B cell (primary cell): ENCODE data around the gene DDO. TPM values are rescaled to one million over a fixed set of nuclear protein-coding genes. Genes with fewer than 3 reads are reported as not detected.

Source experiments
- ATAC-seq: fragments of 200-7000 bp; cut with Tn5 transposase; one replicate; pipeline ENCODE4 v1.10.0; 2021; ENCODE audit warnings: low read depth, mild to moderate bottlenecking, moderate number of reproducible peaks, moderate library complexity
- CTCF ChIA-PET: fragments of 350-600 bp; sonication (Branson Sonifier 250); formaldehyde crosslinking; loops from one replicate; lab custom pipeline; 2021; ENCODE audit warnings: antibody characterized with exemption, inconsistent platforms; lab: Charles Lee
- POLR2A ChIA-PET: fragments of 350-600 bp; sonication (Branson Sonifier 250); formaldehyde crosslinking; loops from one replicate; lab custom pipeline; 2021; ENCODE audit warnings: antibody characterized with exemption; lab: Charles Lee
- DNase-seq: peaks from one replicate; pipeline ENCODE4 v3.0.0; 2013
- H2AFZ ChIP-seq: 2 replicates; pipeline ENCODE4 v1.6.1; 2012; ENCODE audit warnings: mild to moderate bottlenecking, low read depth, low read length; ENCODE audit not compliant: insufficient read depth, poor library complexity, severe bottlenecking
- H3K27ac ChIP-seq, 2 donors: 1 replicate in 1 of 2; 2 replicates in 1 of 2; pipeline ENCODE4 v1.5.1; 2012 to 2013; ENCODE audit warnings: low read length in 2 of 2, mild to moderate bottlenecking in 2 of 2, moderate library complexity in 1 of 2
- H3K27me3 ChIP-seq, 4 experiments: fragments of 200-600 bp in 1 of 4; sonication (generic) in 1 of 4; replicated peaks in 1 of 4; 1 replicate in 2 of 4; 2 replicates in 2 of 4; pipeline versions ENCODE4 v1.6.1 to v1.7.0; 2013 to 2016; ENCODE audit warnings: low read length in 3 of 4, mild to moderate bottlenecking in 2 of 4, mixed read lengths in 1 of 4, moderate library complexity in 1 of 4; ENCODE audit not compliant: insufficient read depth in 4 of 4, control insufficient read depth in 3 of 4; ENCODE audit errors: control extremely low read depth in 1 of 4
- H3K36me3 ChIP-seq, 2 experiments: replicated peaks in 1 of 2; 1 replicate in 1 of 2; 2 replicates in 1 of 2; pipeline versions ENCODE4 v1.6.1 to v1.7.1; 2013; ENCODE audit warnings: low read length in 1 of 2; ENCODE audit not compliant: insufficient read depth in 2 of 2, control insufficient read depth in 1 of 2; ENCODE audit errors: control extremely low read depth in 1 of 2, extremely low read depth in 1 of 2
- H3K4me1 ChIP-seq, 2 donors: fragments of 200-600 bp in 1 of 2; sonication (generic) in 1 of 2; 1 replicate in 1 of 2; 2 replicates in 1 of 2; pipeline versions ENCODE4 v1.5.1 to v1.6.1; 2013 to 2017; ENCODE audit warnings: low read length in 2 of 2; ENCODE audit not compliant: control insufficient read depth in 2 of 2, insufficient read depth in 2 of 2
- H3K4me2 ChIP-seq: replicated peaks from 2 replicates; pipeline ENCODE3; 2012; ENCODE audit warnings: mild to moderate bottlenecking, low read depth, low read length; ENCODE audit not compliant: poor library complexity, severe bottlenecking
- H3K4me3 ChIP-seq, 5 experiments: fragments of 200-600 bp in 1 of 5; sonication (generic) in 1 of 5; 1 replicate in 3 of 5; 2 replicates in 2 of 5; pipeline versions ENCODE4 v1.5.1 to v1.7.0; 2011 to 2016; ENCODE audit warnings: low read length in 4 of 5, mild to moderate bottlenecking in 4 of 5, low read depth in 2 of 5, control low read depth in 1 of 5, moderate library complexity in 1 of 5; ENCODE audit not compliant: insufficient read depth in 1 of 5; ENCODE audit errors: control extremely low read depth in 1 of 5, extremely low read depth in 1 of 5
- H3K79me2 ChIP-seq: fragments of 200-600 bp; sonication (generic); one replicate; pipeline ENCODE4 v1.6.0; 2016; ENCODE audit warnings: low read length; ENCODE audit not compliant: control insufficient read depth, insufficient read depth
- H3K9ac ChIP-seq: fragments of 200-600 bp; sonication (generic); 2 replicates; pipeline ENCODE4 v1.6.1; 2017; ENCODE audit warnings: mild to moderate bottlenecking, low read length, moderate library complexity
- H3K9me3 ChIP-seq, 3 donors: one replicate each; pipeline versions ENCODE4 v1.6.1 to v1.7.1; 2013; ENCODE audit warnings: low read length in 2 of 3; ENCODE audit not compliant: control insufficient read depth in 2 of 3, insufficient read depth in 1 of 3; ENCODE audit errors: control extremely low read depth in 1 of 3
- H4K20me1 ChIP-seq: 2 replicates; pipeline ENCODE4 v1.6.0; 2012; ENCODE audit warnings: mild to moderate bottlenecking, low read length; ENCODE audit not compliant: insufficient read depth, control insufficient read depth, poor library complexity, severe bottlenecking
- H3K27ac Mint-ChIP-seq: one replicate; pipeline ENCODE4 v1.8.0; 2021; ENCODE audit warnings: mixed read lengths
- H3K27me3 Mint-ChIP-seq: one replicate; pipeline ENCODE4 v1.8.0; 2021; ENCODE audit warnings: mixed read lengths
- H3K4me1 Mint-ChIP-seq: one replicate; pipeline ENCODE4 v1.8.0; 2021; ENCODE audit warnings: mixed read lengths
- H3K4me3 Mint-ChIP-seq: one replicate; pipeline ENCODE4 v1.8.0; 2021; ENCODE audit warnings: mixed read lengths
- H3K9me3 Mint-ChIP-seq: one replicate; pipeline ENCODE4 v1.8.0; 2022; ENCODE audit warnings: mixed read lengths; ENCODE audit not compliant: insufficient read depth
- EZH2 ChIP-seq: IDR thresholded peaks from 2 replicates; pipeline ENCODE4 v1.6.1; 2012; ENCODE audit warnings: borderline replicate concordance, low read depth, mild to moderate bottlenecking, moderate library complexity, low read length; ENCODE audit not compliant: insufficient read depth, poor library complexity, severe bottlenecking
- WGBS: methylation state at CpG from one replicate; pipeline ENCODE4 v1.1.5; 2013; ENCODE audit warnings: missing lambda C conversion rate; ENCODE audit not compliant: insufficient coverage; 5-methylcytosine and 5-hydroxymethylcytosine counted together
- intact Hi-C: fragments of 100-400 bp; cut with micrococcal nuclease; formaldehyde crosslinking; loops from one replicate; pipeline ENCODE4 v1.10.0; 2022
- polyA plus RNA-seq: library from polyadenylated mRNA; depleted of rRNA; stranded (reverse); fragments of >200 nt; gene quantifications from 2 replicates; pipeline ENCODE4 v1.2.3, GENCODE V29; 2012
- total RNA-seq, 2 donors: library from RNA; stranded (reverse); fragments of 120-200 nt in 1 of 2; gene quantifications; 1 replicate in 1 of 2; 2 replicates in 1 of 2; pipeline versions ENCODE4 v1.2.3 to v1.2.4, GENCODE V29; 2013 to 2022
- TF ChIP-seq, protein P1 (sequence below): fragments of 200-600 bp; IDR thresholded peaks from one replicate; pipeline ENCODE4 v1.8.0; 2022; ENCODE audit warnings: antibody characterized with exemption, mild to moderate bottlenecking

The DDO gene
- total and polyA plus RNA-seq, 2 donors (not counting 1 experiment from before 2014, with no cell fraction given) = not detected

- ChIA-PET CTCF (interaction anchor here (0.8 kb wide), 1 partner anchor 359 kb away, joined by 3 read pairs; no protein-coding TSS in a partner anchor), POLR2A (no interaction called here)
- 94% methylated on average over 3 of the region's 4 CpGs for WGBS
- Mint-ChIP-seq H3K9me3 (no peaks in the 10 kb centered on the region), H3K27me3 (peaks cover 6% of the 10 kb centered on the region), H3K4me3 (no peak overlapping the region), H3K27ac (no peak overlapping the region), H3K4me1 (no peaks in the 10 kb centered on the region)
- Histone ChIP-seq H3K27ac (no peak overlapping the region), H3K4me2 (no peak overlapping the region), H3K9ac (no peak overlapping the region), H3K4me3 (no peak overlapping the region), H3K27me3 (peaks cover 0 to 5% (median 0%) of the 10 kb centered on the region in 4 experiments), H3K9me3 (no peaks in the 10 kb centered on the region), H3K4me1 (no peaks in the 10 kb centered on the region), H2AFZ (no peak overlapping the region), H3K79me2 (no peaks in the 10 kb centered on the region), H3K36me3 (no peaks in the 10 kb centered on the region), H4K20me1 (no peaks in the 10 kb centered on the region)
- DNase-seq (no peak), ATAC-seq (no peak)
- TF ChIP-seq EZH2 = no peak
- TF ChIP-seq, protein P1, sequence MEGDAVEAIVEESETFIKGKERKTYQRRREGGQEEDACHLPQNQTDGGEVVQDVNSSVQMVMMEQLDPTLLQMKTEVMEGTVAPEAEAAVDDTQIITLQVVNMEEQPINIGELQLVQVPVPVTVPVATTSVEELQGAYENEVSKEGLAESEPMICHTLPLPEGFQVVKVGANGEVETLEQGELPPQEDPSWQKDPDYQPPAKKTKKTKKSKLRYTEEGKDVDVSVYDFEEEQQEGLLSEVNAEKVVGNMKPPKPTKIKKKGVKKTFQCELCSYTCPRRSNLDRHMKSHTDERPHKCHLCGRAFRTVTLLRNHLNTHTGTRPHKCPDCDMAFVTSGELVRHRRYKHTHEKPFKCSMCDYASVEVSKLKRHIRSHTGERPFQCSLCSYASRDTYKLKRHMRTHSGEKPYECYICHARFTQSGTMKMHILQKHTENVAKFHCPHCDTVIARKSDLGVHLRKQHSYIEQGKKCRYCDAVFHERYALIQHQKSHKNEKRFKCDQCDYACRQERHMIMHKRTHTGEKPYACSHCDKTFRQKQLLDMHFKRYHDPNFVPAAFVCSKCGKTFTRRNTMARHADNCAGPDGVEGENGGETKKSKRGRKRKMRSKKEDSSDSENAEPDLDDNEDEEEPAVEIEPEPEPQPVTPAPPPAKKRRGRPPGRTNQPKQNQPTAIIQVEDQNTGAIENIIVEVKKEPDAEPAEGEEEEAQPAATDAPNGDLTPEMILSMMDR = no peak
- intact Hi-C loops = no loop called here
These were observed 16.6 kb downstream of the DDO start for GRCh38 chr6:110398778-110399177.

GRCh38 chr6:110395221-110395620 lies 20.2 kb downstream of the DDO start:
- H3K79me2 ChIP-seq = no peaks in the 10 kb centered on the region
- H3K27me3 ChIP-seq = peaks cover 0 to 5% (median 0%) of the 10 kb centered on the region in 4 experiments
- H3K9me3 Mint-ChIP-seq = no peaks in the 10 kb centered on the region
- intact Hi-C loops = no loop called here
- 57% methylated on average over 3 of the region's 4 CpGs for WGBS
- no peak overlapping the region for H3K9ac ChIP-seq
- no peak overlapping the region for H3K27ac ChIP-seq
- H3K27me3 Mint-ChIP-seq = no peaks in the 10 kb centered on the region
- H3K4me3 Mint-ChIP-seq = no peak overlapping the region
- no peaks in the 10 kb centered on the region for H3K4me1 ChIP-seq
- no peaks in the 10 kb centered on the region for H3K4me1 Mint-ChIP-seq
- H3K4me2 ChIP-seq = no peak overlapping the region
- no peaks in the 10 kb centered on the region for H3K9me3 ChIP-seq
- TF ChIP-seq EZH2 = no peak
- TF ChIP-seq, protein P1 = no peak
- no peak for DNase-seq
- H3K4me3 ChIP-seq = no peak overlapping the region
- no peak for ATAC-seq
- H4K20me1 ChIP-seq = no peaks in the 10 kb centered on the region
- no peaks in the 10 kb centered on the region for H3K36me3 ChIP-seq
- ChIA-PET POLR2A (no interaction called here), CTCF (interaction anchor here (8.0 kb wide), 1 partner anchor 691 kb away, joined by 116 read pairs; no protein-coding TSS in a partner anchor)
- H3K27ac Mint-ChIP-seq = no peak overlapping the region
- H2AFZ ChIP-seq = no peak overlapping the region
